Right cardiac atrium (tissue), 5 donors: Measurements from ENCODE around the gene ARHGEF10L. TPM values are rescaled to one million over a fixed set of nuclear protein-coding genes. Genes with fewer than 3 reads are reported as not detected.

Experiments used
- ATAC-seq, 2 donors: fragments of 200-7000 bp; cut with Tn5 transposase; one replicate each; pipeline versions ENCODE4 v1.8.0 to v1.9.1; 2020; ENCODE audit warnings: moderate library complexity in 2 of 2, mild to moderate bottlenecking in 1 of 2
- DNase-seq, 3 donors: peaks; one replicate each; pipeline ENCODE4 v3.0.0-alpha.2; 2020
- H3K27ac ChIP-seq: one replicate; pipeline ENCODE4 v1.5.1; 2013; ENCODE audit warnings: mild to moderate bottlenecking, low read length, control low read depth, moderate library complexity
- H3K27me3 ChIP-seq: one replicate; pipeline ENCODE4 v1.6.1; 2013; ENCODE audit not compliant: control insufficient read depth, insufficient read depth
- H3K4me1 ChIP-seq: one replicate; pipeline ENCODE4 v1.6.1; 2013; ENCODE audit warnings: low read length; ENCODE audit not compliant: control insufficient read depth, insufficient read depth
- H3K4me3 ChIP-seq: one replicate; pipeline ENCODE4 v1.5.1; 2013; ENCODE audit warnings: low read length, control low read depth
- H3K9me3 ChIP-seq: one replicate; pipeline ENCODE4 v1.6.1; 2013; ENCODE audit warnings: low read length; ENCODE audit not compliant: control insufficient read depth
- WGBS: extraction: QIAGEN DNeasy Blood & Tissue Kit; methylation state at CpG from one replicate; pipeline ENCODE4 v1.1.7; 2013; 5-methylcytosine and 5-hydroxymethylcytosine counted together
- intact Hi-C, 4 donors: fragments of 100-400 bp; cut with DNase I; formaldehyde crosslinking; loops; one replicate each; pipeline versions ENCODE4 v1.11.0 to v1.14.0; 2022 to 2023
- polyA plus RNA-seq: library from polyadenylated mRNA; stranded (reverse); fragments of 200-250 nt; gene quantifications from one replicate; pipeline ENCODE4 v1.2.3, GENCODE V29; 2013
- total RNA-seq, 4 donors: library from RNA; stranded (reverse); fragmentation: NEBNext Ultra II Directional; extraction: Animal tissue kit (Norgen Biotek cat#: 25700); gene quantifications; one replicate each; pipeline ENCODE4 v1.2.1, GENCODE V29; 2021
- donor health status: healthy with polysubstance abuse.
- donor health status: DM: no; HTN: yes; CAD: no.
- donor health status: DM: no; HTN: no; CAD: no.
- donor health status: DM: no; HTN: yes; CAD: no; lungs with severe emphysema.
- donor health status: DM: yes; HTN: yes; CAD: no.

The ARHGEF10L gene
- total and polyA plus RNA-seq, 5 donors = 42.6 to 56.4 (median 54.0) TPM

- Histone ChIP-seq H3K27me3 (no peaks in the 10 kb centered on the region), H3K9me3 (no peaks in the 10 kb centered on the region), H3K27ac (no peak overlapping the region), H3K4me1 (peaks cover 10% of the 10 kb centered on the region), H3K4me3 (no peak overlapping the region)
- no peak for DNase-seq
- WGBS = 93% methylated on average over 8 of the region's 8 CpGs
- no peak for ATAC-seq
- intact Hi-C loops = loop anchor here in 1 of 4 donors (10.0 kb wide), 1 partner anchor 59 kb away; no protein-coding TSS in a partner anchor
Measured at GRCh38 chr1:17535300-17535936, 4.1 kb upstream of the ARHGEF10L start.

DNA sequence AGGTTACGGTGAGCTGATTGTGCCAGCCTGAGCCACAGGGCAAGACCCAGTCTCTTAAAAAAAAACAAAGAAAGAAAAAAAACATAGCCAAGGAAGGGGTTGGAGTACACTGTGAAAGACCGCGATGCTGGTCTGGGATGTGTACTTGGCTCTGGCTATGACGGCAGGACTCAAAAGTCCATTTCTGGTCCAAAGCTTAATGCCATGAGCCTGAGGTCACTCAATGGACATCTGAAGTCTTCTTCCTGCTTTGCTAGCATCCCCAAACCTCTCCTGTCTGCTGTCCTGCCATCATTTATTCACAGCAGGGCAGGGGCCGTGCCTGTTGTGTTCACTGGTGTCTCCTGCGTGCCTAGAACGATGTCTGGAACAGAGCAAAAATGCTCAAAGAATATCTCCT lies 1.5 kb upstream of the ARHGEF10L start:
- DNase-seq = no peak
- no peak overlapping the region for H3K4me3 ChIP-seq
- intact Hi-C loops = loop anchor here in 1 of 4 donors (10.0 kb wide), 1 partner anchor 57 kb away; no protein-coding TSS in a partner anchor
- ATAC-seq = no peak
- no peaks in the 10 kb centered on the region for H3K9me3 ChIP-seq
- no peaks in the 10 kb centered on the region for H3K27me3 ChIP-seq
- H3K4me1 ChIP-seq = peaks cover 9% of the 10 kb centered on the region
- peak overlapping the region; percentile 67 for H3K27ac ChIP-seq
- WGBS = 57% methylated on average over 7 of the region's 7 CpGs

DNA sequence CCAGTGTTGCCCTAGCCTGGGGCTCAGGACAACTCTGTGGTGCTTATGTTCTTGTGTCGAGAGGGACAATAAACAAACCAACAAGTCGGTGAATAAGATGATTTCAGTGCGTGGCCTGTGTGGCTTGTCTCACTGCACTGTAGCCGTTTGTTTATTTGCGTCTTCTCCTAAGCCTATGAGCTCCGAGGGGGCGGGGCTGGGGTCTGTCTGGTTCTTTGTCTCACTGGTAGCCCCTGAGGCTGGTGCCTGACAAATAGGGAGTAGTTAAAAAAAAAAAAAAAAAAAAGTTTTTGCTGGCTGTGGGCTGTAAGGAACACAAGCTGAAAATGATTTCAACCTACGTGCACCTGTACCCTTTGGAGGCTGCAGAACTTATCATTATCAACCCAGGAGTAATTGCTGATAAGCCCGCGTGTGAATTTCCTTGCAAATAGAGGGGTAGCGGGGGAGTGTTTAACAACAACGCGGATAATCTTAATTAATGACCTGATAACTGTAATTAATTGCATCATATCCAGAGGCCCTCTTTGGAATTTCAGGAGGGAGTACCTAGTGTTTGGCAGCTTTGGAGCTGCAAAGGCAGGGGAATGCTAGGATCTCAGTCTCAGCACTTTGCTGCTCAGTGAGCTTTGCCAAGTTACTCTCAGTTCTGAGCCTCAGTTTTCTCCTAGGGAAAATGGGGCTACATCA lies 925 bp upstream of the ARHGEF10L start:
- intact Hi-C loops = loop anchor here in 1 of 4 donors (10.0 kb wide), 1 partner anchor 56 kb away; no protein-coding TSS in a partner anchor
- peaks cover 7% of the 10 kb centered on the region for H3K4me1 ChIP-seq

DNA sequence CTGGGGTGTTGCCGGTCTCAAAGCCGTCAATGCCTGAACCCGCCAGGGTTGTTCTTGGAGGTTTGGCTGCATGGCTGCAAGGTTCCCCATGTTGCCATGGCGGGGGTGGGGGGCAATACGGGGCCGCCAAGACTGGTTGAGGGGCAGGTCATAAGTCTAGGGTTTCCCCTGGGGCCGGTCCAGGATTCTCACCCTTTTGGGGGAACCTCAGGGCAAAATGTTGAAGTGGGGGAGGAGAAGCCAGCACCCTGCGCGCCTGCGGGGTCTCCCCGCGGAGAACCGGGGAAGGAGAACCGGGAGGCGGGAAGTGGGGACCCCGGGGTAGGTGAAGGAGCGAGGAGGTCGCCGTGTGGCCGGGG lies 401 bp upstream of the ARHGEF10L start:
- intact Hi-C loops = loop anchor here in 1 of 4 donors (10.0 kb wide), 1 partner anchor 56 kb away; no protein-coding TSS in a partner anchor
- no peaks in the 10 kb centered on the region for H3K27me3 ChIP-seq
- DNase-seq (peak in 1 of 3 donors; percentile 24), ATAC-seq (no peak)
- peak overlapping the region; percentile 80 for H3K4me3 ChIP-seq
- H3K4me1 ChIP-seq = peaks cover 7% of the 10 kb centered on the region
- no peaks in the 10 kb centered on the region for H3K9me3 ChIP-seq
- WGBS = 13% methylated on average over 20 of the region's 20 CpGs
- peak overlapping the region; percentile 55 for H3K27ac ChIP-seq

More for the DNA sequence above, 925 bp upstream of the ARHGEF10L start:
- Histone ChIP-seq H3K27me3 (no peaks in the 10 kb centered on the region), H3K27ac (peak overlapping the region; percentile 67), H3K4me3 (no peak overlapping the region), H3K9me3 (no peaks in the 10 kb centered on the region)
- DNase-seq (peak; percentile 39 to 79 (median 67)), ATAC-seq (peak in 1 of 2 donors; percentile 20)
- 21% methylated on average over 13 of the region's 13 CpGs for WGBS

GRCh38 chr1:17540255-17541001 lies 930 bp downstream of the ARHGEF10L start:
- peaks cover 11% of the 10 kb centered on the region for H3K4me1 ChIP-seq
- intact Hi-C loops = loop anchor here in 1 of 4 donors (5.0 kb wide), 1 partner anchor 47 kb away; no protein-coding TSS in a partner anchor
- ATAC-seq (peak; percentile 81 to 82), DNase-seq (peak; percentile 77 to 93 (median 91))
- no peaks in the 10 kb centered on the region for H3K9me3 ChIP-seq
- 8% methylated on average over 26 of the region's 26 CpGs for WGBS
- H3K4me3 ChIP-seq = peak overlapping the region; percentile 80
- peak overlapping the region; percentile 15 for H3K27ac ChIP-seq
- no peaks in the 10 kb centered on the region for H3K27me3 ChIP-seq

DNA sequence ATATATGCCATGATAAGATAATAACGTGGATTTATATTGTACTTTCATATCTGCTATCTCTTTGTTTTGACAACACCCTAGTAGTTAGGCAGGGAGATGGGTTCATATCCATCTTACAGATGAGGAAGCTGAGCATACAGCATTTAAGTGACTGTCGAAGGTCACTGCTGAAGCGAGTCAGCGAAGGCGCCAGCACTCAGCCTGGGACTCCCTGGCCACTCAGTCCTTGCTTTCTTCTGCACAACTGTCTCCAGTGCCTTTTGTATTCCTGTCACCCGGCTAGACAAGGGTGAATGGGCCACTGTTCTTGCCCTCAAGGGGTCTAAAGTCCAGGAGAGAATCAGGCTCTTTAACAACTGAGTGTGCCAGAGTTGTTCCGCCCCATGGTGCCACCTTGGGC lies 3.1 kb downstream of the ARHGEF10L start:
- Histone ChIP-seq H3K4me1 (peaks cover 16% of the 10 kb centered on the region), H3K27ac (no peak overlapping the region), H3K9me3 (no peaks in the 10 kb centered on the region), H3K4me3 (no peak overlapping the region), H3K27me3 (no peaks in the 10 kb centered on the region)
- intact Hi-C loops = loop anchor here in 1 of 4 donors (5.0 kb wide), 1 partner anchor 45 kb away; no protein-coding TSS in a partner anchor
- ATAC-seq (no peak), DNase-seq (peak in 1 of 3 donors; percentile 29)
- 81% methylated on average over 7 of the region's 7 CpGs for WGBS

DNA sequence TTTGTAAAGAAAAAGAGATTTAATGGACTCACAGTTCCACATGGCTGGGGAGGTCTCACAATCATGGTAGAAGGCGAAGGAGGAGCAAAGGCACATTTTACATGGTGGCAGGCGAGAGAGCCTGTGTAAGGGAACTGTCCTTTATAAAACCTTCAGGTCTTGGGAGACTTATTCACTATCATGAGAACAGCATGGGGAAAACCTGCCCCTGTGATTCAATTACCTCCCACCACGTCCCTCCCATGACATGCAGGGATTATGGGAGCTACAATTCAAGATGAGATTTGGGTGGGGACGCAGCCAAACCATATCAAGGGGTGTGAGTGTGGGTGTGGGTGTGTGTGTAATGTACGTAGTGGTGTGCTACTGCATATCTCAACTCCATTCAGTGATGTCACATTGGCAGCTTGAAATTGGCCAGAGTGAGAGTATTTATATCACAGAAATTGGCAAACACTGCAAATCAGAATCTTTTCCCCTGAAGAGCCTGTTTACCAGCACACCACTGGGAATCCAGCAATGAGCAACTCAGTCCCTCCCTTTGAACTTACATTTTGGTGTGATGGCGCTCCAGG lies 5.4 kb downstream of the ARHGEF10L start:
- DNase-seq (peak in 1 of 3 donors; percentile 53), ATAC-seq (peak; percentile 23 to 32)
- intact Hi-C loops = loop anchor here in 1 of 4 donors (5.0 kb wide), 1 partner anchor 42 kb away; no protein-coding TSS in a partner anchor
- Histone ChIP-seq H3K27ac (peak overlapping the region; percentile 77), H3K4me3 (no peak overlapping the region), H3K27me3 (no peaks in the 10 kb centered on the region), H3K9me3 (no peaks in the 10 kb centered on the region), H3K4me1 (peaks cover 13% of the 10 kb centered on the region)
- 53% methylated on average over 6 of the region's 6 CpGs for WGBS

- Histone ChIP-seq H3K27ac (peak overlapping the region; percentile 77), H3K4me3 (no peak overlapping the region), H3K9me3 (no peaks in the 10 kb centered on the region), H3K4me1 (peaks cover 13% of the 10 kb centered on the region), H3K27me3 (no peaks in the 10 kb centered on the region)
- intact Hi-C loops = no loop called here
- 29% methylated on average over 2 of the region's 2 CpGs for WGBS
- peak in 1 of 3 donors; percentile 46 for DNase-seq
- peak; percentile 47 to 64 for ATAC-seq
Measured at GRCh38 chr1:17545356-17545755, 5.9 kb downstream of the ARHGEF10L start.

DNA sequence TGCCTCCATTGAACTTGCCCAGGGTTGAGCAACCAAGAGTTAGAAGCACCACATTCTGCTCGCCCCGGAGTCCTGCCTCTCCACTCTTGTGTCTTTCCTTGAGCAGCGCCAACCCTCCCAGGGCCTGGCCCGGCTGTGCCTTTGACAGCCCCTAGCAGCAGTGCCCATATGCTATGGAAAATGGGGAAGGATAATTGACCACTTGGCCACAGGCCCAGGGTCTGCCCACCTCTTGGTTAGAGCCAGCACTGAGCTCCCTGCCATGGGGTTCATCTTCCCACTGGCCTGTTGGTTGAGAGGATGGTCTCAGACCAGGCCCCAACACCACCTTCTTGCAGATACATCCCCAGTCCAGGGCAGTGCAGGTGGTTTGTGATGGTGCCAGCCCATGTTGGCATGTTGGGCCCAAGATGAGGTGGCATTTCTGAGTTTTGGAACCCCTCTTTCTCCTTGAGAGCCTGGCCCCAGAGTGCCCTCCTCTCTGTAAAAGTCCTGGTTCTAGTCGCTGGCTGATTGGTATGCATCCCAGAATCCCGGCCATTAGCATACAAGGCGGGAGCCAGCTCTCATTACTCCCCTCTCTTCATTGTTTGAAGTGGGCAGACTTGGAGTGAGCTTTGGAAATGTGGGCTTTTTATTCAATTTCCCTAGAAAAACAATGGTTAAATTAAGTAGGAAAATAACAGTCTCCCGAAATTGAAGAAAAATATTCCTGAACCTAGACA lies 7.6 kb downstream of the ARHGEF10L start:
- no peak for ATAC-seq
- H3K27ac ChIP-seq = no peak overlapping the region
- intact Hi-C loops = no loop called here

GRCh38 chr1:17549384-17549783 lies 9.9 kb downstream of the ARHGEF10L start:
- 91% methylated on average over 3 of the region's 3 CpGs for WGBS
- Histone ChIP-seq H3K27me3 (no peaks in the 10 kb centered on the region), H3K4me1 (peaks cover 12% of the 10 kb centered on the region), H3K9me3 (no peaks in the 10 kb centered on the region), H3K27ac (no peak overlapping the region), H3K4me3 (no peak overlapping the region)
- no peak for ATAC-seq
- DNase-seq = peak in 1 of 3 donors; percentile 3
- intact Hi-C loops = no loop called here

More for the DNA sequence above, 7.6 kb downstream of the ARHGEF10L start:
- peak in 1 of 3 donors; percentile 28 for DNase-seq
- no peaks in the 10 kb centered on the region for H3K27me3 ChIP-seq
- WGBS = 76% methylated on average over 8 of the region's 8 CpGs
- H3K9me3 ChIP-seq = no peaks in the 10 kb centered on the region
- no peak overlapping the region for H3K4me3 ChIP-seq
- H3K4me1 ChIP-seq = peaks cover 12% of the 10 kb centered on the region
